ENCODE results near the gene VPS35L. TPM values are rescaled to one million over a fixed set of nuclear protein-coding genes. Genes with fewer than 3 reads are reported as not detected.

VPS35L gene
- total RNA-seq, 1 experiment from 2014 or later, result 5.4 TPM

DNA sequence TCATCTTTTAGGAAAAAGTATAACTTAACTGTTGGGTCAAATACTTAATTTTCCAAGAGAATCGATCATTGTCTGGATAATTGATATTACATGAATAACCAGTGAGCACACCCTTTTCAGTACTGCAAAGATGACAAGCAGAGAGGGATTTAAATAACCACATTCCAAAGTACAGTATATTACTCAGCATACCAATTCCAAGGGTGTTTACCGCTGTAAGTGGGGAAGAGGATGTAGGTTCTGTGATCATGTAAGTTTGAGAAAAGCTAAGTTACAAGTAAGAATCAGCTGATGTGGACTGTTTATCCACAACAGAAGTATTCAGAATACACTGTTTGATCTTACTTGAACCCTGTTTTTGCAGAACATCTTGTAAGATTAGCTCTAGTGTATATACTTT is 39.7 kb upstream of the VPS35L start:
- BruUV-seq (replicated peaks), result no TSS peak
- Mint-ChIP-seq H3K9me3 (ENCODE audit: unreplicated experiment) (no peaks in the 10 kb centered on the region), H3K4me3 (ENCODE audit: unreplicated experiment) (no peak overlapping the region), H3K27ac (ENCODE audit: unreplicated experiment) (no peak overlapping the region), H3K4me1 (ENCODE audit: low read depth, unreplicated experiment) (no peaks in the 10 kb centered on the region), H3K36me3 (ENCODE audit: insufficient read depth, unreplicated experiment) (peaks cover 28% of the 10 kb centered on the region), H3K27me3 (ENCODE audit: insufficient read depth, unreplicated experiment) (no peaks in the 10 kb centered on the region)
- no peak for DNase-seq
- Histone ChIP-seq H3K4me1 (no peaks in the 10 kb centered on the region), H3K36me3 (ENCODE audit: control insufficient read depth, insufficient read depth, low read length) (no peaks in the 10 kb centered on the region; the same call in none of the 2 replicates), H3K27me3 (replicated peaks; ENCODE audit: control insufficient read depth, insufficient read depth, low read length) (no peaks in the 10 kb centered on the region), H3K9me3 (no peaks in the 10 kb centered on the region), H3K4me3 (ENCODE audit: low read depth, low read length) (no peak overlapping the region)
- POLR2A ChIA-PET, result no interaction called here
- TF ChIP-seq, protein P1, sequence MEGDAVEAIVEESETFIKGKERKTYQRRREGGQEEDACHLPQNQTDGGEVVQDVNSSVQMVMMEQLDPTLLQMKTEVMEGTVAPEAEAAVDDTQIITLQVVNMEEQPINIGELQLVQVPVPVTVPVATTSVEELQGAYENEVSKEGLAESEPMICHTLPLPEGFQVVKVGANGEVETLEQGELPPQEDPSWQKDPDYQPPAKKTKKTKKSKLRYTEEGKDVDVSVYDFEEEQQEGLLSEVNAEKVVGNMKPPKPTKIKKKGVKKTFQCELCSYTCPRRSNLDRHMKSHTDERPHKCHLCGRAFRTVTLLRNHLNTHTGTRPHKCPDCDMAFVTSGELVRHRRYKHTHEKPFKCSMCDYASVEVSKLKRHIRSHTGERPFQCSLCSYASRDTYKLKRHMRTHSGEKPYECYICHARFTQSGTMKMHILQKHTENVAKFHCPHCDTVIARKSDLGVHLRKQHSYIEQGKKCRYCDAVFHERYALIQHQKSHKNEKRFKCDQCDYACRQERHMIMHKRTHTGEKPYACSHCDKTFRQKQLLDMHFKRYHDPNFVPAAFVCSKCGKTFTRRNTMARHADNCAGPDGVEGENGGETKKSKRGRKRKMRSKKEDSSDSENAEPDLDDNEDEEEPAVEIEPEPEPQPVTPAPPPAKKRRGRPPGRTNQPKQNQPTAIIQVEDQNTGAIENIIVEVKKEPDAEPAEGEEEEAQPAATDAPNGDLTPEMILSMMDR (IDR thresholded peaks at IDR 0.05; ENCODE audit: insufficient read depth in 1 of 2, low read depth in 1 of 2, low read length in 1 of 2, severe bottlenecking in 1 of 2, unreplicated experiment in 1 of 2), result no peak
- CTCF ChIA-PET, result no interaction called here
- intact Hi-C loops (cut with micrococcal nuclease; ENCODE audit: unreplicated experiment), result no loop called here

DNA sequence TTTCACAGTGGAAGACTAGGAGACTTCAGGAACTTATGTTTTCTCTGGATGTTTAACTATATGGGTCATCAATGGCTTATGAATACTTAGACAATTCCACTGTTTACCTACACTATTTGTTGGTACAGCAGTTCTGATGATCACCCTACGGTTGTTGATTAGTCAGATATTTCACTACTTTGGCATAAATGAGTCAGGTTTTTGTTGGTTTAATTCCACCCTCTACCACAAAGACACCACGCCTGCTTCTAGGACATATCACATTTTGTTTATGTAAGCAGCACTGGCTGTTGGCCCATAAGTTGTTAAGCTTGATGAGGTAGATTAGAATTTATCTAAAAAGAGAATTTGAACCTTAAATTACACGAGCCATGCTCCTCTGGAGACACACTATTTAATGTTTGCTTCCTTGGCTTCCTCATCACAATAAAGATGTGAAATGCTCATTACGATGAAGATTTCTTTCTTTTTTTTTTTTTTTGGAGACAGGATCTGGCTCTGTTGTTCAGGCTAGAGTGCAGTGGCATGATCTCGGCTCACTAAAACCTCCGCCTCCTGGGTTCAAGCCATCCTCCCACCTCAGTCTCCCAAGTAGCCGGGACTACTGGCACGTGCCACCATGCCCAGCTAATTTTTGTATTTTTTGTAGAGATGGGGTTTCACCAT is 37.9 kb upstream of the VPS35L start:
- POLR2A ChIA-PET, result interaction anchor here (0.6 kb wide), 1 partner anchor 430 kb away, joined by 3 read pairs; no protein-coding TSS in a partner anchor
- 0 out of 2 replicates have a peak, but pooled peaks cover 4% of the 10 kb centered on the region for H3K4me1 ChIP-seq
- Mint-ChIP-seq H3K36me3 (ENCODE audit: insufficient read depth, unreplicated experiment) (peaks cover 34% of the 10 kb centered on the region), H3K27ac (ENCODE audit: unreplicated experiment) (no peak overlapping the region), H3K4me1 (ENCODE audit: low read depth, unreplicated experiment) (no peaks in the 10 kb centered on the region), H3K4me3 (ENCODE audit: unreplicated experiment) (no peak overlapping the region), H3K27me3 (ENCODE audit: insufficient read depth, unreplicated experiment) (no peaks in the 10 kb centered on the region), H3K9me3 (ENCODE audit: unreplicated experiment) (no peaks in the 10 kb centered on the region)
- TF ChIP-seq, protein P1 (IDR thresholded peaks at IDR 0.05; ENCODE audit: insufficient read depth in 1 of 2, low read depth in 1 of 2, low read length in 1 of 2, severe bottlenecking in 1 of 2, unreplicated experiment in 1 of 2), result no peak
- intact Hi-C loops (cut with micrococcal nuclease; ENCODE audit: unreplicated experiment), result no loop called here
- no peaks in the 10 kb centered on the region; the same call in none of the 2 replicates for H3K36me3 ChIP-seq (ENCODE audit: control insufficient read depth, insufficient read depth, low read length)
- no TSS peak for BruUV-seq (replicated peaks)
- H3K9me3 ChIP-seq, result no peaks in the 10 kb centered on the region
- no peaks in the 10 kb centered on the region for H3K27me3 ChIP-seq (replicated peaks; ENCODE audit: control insufficient read depth, insufficient read depth, low read length)
- DNase-seq, result no peak
- no peak overlapping the region for H3K4me3 ChIP-seq (ENCODE audit: low read depth, low read length)
- CTCF ChIA-PET, result no interaction called here

DNA sequence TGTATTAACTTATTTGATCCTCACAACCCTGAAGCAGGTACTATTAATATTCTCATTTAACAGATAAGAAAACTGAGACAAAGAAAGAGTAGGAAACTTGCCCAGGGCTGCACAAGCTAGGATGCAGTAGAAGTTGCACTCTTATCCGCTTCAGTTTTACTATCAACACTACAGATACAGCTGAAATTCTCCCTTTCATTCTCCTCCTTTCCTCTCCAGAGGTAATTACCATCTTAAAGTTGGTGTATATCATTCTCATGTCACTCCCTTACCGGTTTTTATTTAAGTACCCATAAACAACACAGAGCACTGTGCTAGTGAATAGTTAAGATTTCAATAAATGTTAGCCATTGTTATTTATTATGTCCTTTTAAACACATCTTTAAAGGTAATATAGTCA is 37.1 kb upstream of the VPS35L start:
- no peaks in the 10 kb centered on the region for H3K9me3 ChIP-seq
- TF ChIP-seq, protein P1 (IDR thresholded peaks at IDR 0.05; ENCODE audit: insufficient read depth in 1 of 2, low read depth in 1 of 2, low read length in 1 of 2, severe bottlenecking in 1 of 2, unreplicated experiment in 1 of 2), result no peak
- Mint-ChIP-seq H3K27ac (ENCODE audit: unreplicated experiment) (no peak overlapping the region), H3K27me3 (ENCODE audit: insufficient read depth, unreplicated experiment) (no peaks in the 10 kb centered on the region), H3K4me3 (ENCODE audit: unreplicated experiment) (no peak overlapping the region), H3K36me3 (ENCODE audit: insufficient read depth, unreplicated experiment) (peaks cover 30% of the 10 kb centered on the region), H3K4me1 (ENCODE audit: low read depth, unreplicated experiment) (no peaks in the 10 kb centered on the region), H3K9me3 (ENCODE audit: unreplicated experiment) (no peaks in the 10 kb centered on the region)
- H3K4me3 ChIP-seq (ENCODE audit: low read depth, low read length), result no peak overlapping the region
- H3K4me1 ChIP-seq, result peaks cover 10% of the 10 kb centered on the region; the same call in 1 of the 2 replicates
- CTCF ChIA-PET, result no interaction called here
- intact Hi-C loops (cut with micrococcal nuclease; ENCODE audit: unreplicated experiment), result no loop called here
- no peak for DNase-seq
- H3K36me3 ChIP-seq (ENCODE audit: control insufficient read depth, insufficient read depth, low read length), result no peaks in the 10 kb centered on the region; the same call in none of the 2 replicates
- BruUV-seq (replicated peaks), result no TSS peak
- POLR2A ChIA-PET, result no interaction called here
- H3K27me3 ChIP-seq (replicated peaks; ENCODE audit: control insufficient read depth, insufficient read depth, low read length), result no peaks in the 10 kb centered on the region

All from Caco-2 (cell line).